Astrocyte (in vitro differentiated cells and primary cell): ENCODE measurements around the gene ELMO2.

Experiments used
- EZH2 ChIP-seq: IDR thresholded peaks from 2 replicates; pipeline ENCODE4 v1.6.1; 2012; ENCODE audit warnings: mild to moderate bottlenecking, low read length, inconsistent platforms; ENCODE audit not compliant: insufficient read depth
- TF ChIP-seq, protein P1 (sequence below): IDR thresholded peaks from 2 replicates; pipeline ENCODE4 v1.5.1; 2011; ENCODE audit warnings: low read depth, mild to moderate bottlenecking, inconsistent platforms, low read length, moderate library complexity; ENCODE audit not compliant: insufficient read depth

DNA sequence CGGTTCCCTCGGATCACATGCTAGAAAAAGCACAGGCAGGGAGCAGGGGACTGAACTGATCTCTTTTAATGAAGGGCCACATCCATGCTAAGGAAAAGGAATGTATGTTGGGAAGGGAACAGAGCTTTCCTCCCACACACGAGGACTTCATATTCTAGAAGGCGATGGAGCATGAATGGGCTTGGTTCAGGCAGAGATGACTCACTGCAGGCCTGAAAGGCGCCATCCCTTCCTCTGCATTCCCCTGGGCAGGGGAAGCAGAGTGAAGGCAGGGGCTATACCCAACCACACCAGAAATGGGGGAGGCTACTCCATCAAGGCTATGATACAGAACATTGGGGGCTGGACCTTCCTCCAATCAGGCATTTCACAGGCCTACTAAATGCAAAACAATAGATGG lies 30.6 kb downstream of the ELMO2 start:
- TF ChIP-seq, protein P1, sequence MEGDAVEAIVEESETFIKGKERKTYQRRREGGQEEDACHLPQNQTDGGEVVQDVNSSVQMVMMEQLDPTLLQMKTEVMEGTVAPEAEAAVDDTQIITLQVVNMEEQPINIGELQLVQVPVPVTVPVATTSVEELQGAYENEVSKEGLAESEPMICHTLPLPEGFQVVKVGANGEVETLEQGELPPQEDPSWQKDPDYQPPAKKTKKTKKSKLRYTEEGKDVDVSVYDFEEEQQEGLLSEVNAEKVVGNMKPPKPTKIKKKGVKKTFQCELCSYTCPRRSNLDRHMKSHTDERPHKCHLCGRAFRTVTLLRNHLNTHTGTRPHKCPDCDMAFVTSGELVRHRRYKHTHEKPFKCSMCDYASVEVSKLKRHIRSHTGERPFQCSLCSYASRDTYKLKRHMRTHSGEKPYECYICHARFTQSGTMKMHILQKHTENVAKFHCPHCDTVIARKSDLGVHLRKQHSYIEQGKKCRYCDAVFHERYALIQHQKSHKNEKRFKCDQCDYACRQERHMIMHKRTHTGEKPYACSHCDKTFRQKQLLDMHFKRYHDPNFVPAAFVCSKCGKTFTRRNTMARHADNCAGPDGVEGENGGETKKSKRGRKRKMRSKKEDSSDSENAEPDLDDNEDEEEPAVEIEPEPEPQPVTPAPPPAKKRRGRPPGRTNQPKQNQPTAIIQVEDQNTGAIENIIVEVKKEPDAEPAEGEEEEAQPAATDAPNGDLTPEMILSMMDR: no peak
- no peak for TF ChIP-seq EZH2
